ENCODE data around the gene MAZ. TPM values are rescaled to one million over a fixed set of nuclear protein-coding genes. Genes with fewer than 3 reads are reported as not detected.
A peak's percentile ranks its signal among the peaks of the same experiment; 100 is the strongest.

Gene MAZ
- total and polyA plus RNA-seq, 2 of the 8 experiments (the other 6 are each of a cell fraction or from before 2014, with no cell fraction given): 219 to 380 TPM

DNA sequence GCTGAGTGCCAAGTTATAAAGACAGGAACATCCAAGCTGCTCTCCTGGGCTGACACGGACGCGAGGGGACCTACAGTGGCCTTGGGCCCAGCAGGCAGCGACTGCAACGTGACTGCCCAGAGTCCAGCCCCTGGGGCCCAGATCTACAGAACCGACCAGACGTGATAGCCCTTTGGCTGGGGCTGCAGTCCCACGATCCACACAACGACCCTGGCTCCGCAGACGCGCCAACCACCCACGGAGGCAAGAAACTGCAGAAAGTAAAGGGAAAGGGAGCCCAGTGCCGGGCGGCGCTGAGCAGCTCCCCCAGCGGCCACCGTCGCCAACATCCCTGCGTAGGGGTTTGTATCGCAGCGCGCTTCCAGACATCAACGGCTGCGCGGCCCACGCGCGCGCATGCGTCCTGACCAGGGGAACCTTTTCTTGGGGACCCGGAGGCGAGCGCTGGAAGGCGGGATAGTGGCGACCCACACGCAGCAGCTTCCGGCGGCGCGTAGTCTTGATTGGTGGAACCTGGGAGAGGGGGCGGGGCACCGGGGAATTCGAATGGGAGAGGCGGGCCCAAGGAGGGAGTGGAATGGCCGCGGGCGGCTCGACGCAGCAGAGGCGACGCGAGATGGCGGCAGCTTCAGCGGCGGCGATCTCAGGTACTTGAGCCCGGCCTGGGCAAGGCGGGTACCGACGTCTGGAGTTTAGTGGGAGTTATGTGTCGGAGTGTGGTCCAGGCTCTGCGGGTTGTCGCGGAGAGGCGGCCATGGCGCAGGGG, 16.0 kb upstream of the MAZ start, which contains the start of gene KIF22 (continued):
- TF ChIP-seq, protein P1, sequence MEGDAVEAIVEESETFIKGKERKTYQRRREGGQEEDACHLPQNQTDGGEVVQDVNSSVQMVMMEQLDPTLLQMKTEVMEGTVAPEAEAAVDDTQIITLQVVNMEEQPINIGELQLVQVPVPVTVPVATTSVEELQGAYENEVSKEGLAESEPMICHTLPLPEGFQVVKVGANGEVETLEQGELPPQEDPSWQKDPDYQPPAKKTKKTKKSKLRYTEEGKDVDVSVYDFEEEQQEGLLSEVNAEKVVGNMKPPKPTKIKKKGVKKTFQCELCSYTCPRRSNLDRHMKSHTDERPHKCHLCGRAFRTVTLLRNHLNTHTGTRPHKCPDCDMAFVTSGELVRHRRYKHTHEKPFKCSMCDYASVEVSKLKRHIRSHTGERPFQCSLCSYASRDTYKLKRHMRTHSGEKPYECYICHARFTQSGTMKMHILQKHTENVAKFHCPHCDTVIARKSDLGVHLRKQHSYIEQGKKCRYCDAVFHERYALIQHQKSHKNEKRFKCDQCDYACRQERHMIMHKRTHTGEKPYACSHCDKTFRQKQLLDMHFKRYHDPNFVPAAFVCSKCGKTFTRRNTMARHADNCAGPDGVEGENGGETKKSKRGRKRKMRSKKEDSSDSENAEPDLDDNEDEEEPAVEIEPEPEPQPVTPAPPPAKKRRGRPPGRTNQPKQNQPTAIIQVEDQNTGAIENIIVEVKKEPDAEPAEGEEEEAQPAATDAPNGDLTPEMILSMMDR (IDR thresholded peaks at IDR 0.05; ENCODE audit: control extremely low read depth in 1 of 3, insufficient read depth in 1 of 3, low read depth in 1 of 3, low read length in 3 of 3): peak; percentile 78 to 84 (median 81)
- TF ChIP-seq MAFK (IDR thresholded peaks at IDR 0.05; ENCODE audit: low read depth, low read length): no peak
- no peak for TF ChIP-seq SAP30 (IDR thresholded peaks at IDR 0.05; ENCODE audit: insufficient read depth, insufficient replicate concordance, low read length)
- TF ChIP-seq CBX5 (IDR thresholded peaks at IDR 0.05; ENCODE audit: low read depth, low read length): no peak
- no peak; the same call in 1 of the 2 replicates for TF ChIP-seq GTF2F1 (IDR thresholded peaks at IDR 0.05; ENCODE audit: borderline replicate concordance, low read depth, low read length)
- TF ChIP-seq EZH2 (IDR thresholded peaks at IDR 0.05; ENCODE audit: low read depth, low read length, severe bottlenecking): no peak
- TF ChIP-seq CHD2 (IDR thresholded peaks at IDR 0.05; ENCODE audit: low read length): no peak; the same call in 1 of the 2 replicates
- peak; percentile 63; the same call in 1 of the 2 replicates for TF ChIP-seq SP1 (IDR thresholded peaks at IDR 0.05; ENCODE audit: low read depth, low read length)
- peak; percentile 54 to 67 for TF ChIP-seq RAD21 (IDR thresholded peaks at IDR 0.05 in 1 of 2, conservative IDR thresholded peaks at IDR 0.05 in 1 of 2; ENCODE audit: low read depth in 2 of 2, low read length in 2 of 2)
- no peak for TF ChIP-seq SUZ12 (IDR thresholded peaks at IDR 0.05; ENCODE audit: low read length)

All from H1 (cell line).